ENCODE data around the gene TLK1. TPM values are rescaled to one million over a fixed set of nuclear protein-coding genes. Genes with fewer than 3 reads are reported as not detected.

TLK1 gene
- total RNA-seq, 2 experiments from 2014 or later: 59.2 to 64.5 TPM

- ChIA-PET CTCF (interaction anchor here (1.5 to 1.6 kb wide), 2 partner anchors 8 to 64 kb away, joined by 8 to 9 read pairs; no protein-coding TSS in a partner anchor), POLR2A (interaction anchor here (0.8 to 1.1 kb wide), 2 partner anchors 12 to 21 kb away, joined by 3 read pairs; no protein-coding TSS in a partner anchor)
- H3K4me3 Mint-ChIP-seq: no peak overlapping the region
- no peaks in the 10 kb centered on the region for H3K36me3 Mint-ChIP-seq
- peaks cover 74% of the 10 kb centered on the region for H3K4me1 Mint-ChIP-seq (ENCODE audit: low read depth)
- DNase-seq: no peak
- no peaks in the 10 kb centered on the region for H3K9me3 Mint-ChIP-seq
- intact Hi-C loops (cut with micrococcal nuclease): no loop called here
- no peaks in the 10 kb centered on the region for H3K27me3 Mint-ChIP-seq
- no peak overlapping the region for H3K27ac Mint-ChIP-seq
These were observed 9.9 kb downstream of the TLK1 start for GRCh38 chr2:171150694-171151285.

- intact Hi-C loops (cut with micrococcal nuclease): no loop called here
- Mint-ChIP-seq H3K4me3 (no peak overlapping the region), H3K4me1 (ENCODE audit: low read depth) (peaks cover 72% of the 10 kb centered on the region), H3K27me3 (no peaks in the 10 kb centered on the region), H3K9me3 (no peaks in the 10 kb centered on the region), H3K36me3 (no peaks in the 10 kb centered on the region), H3K27ac (no peak overlapping the region)
- ChIA-PET POLR2A (interaction anchor here (0.8 to 1.1 kb wide), 2 partner anchors 11 to 20 kb away, joined by 3 read pairs; no protein-coding TSS in a partner anchor), CTCF (interaction anchor here (1.5 to 1.6 kb wide), 2 partner anchors 9 to 63 kb away, joined by 8 to 9 read pairs; no protein-coding TSS in a partner anchor)
- peak; percentile 50 for DNase-seq
These were observed 10.6 kb downstream of the TLK1 start for GRCh38 chr2:171149986-171150693.

GRCh38 chr2:171149171-171149938 is 11.3 kb downstream of the TLK1 start:
- ChIA-PET POLR2A (no interaction called here), CTCF (interaction anchor here (1.5 to 1.6 kb wide), 2 partner anchors 10 to 62 kb away, joined by 8 to 9 read pairs; no protein-coding TSS in a partner anchor)
- intact Hi-C loops (cut with micrococcal nuclease): no loop called here
- Mint-ChIP-seq H3K27me3 (no peaks in the 10 kb centered on the region), H3K9me3 (no peaks in the 10 kb centered on the region), H3K4me3 (no peak overlapping the region), H3K27ac (no peak overlapping the region), H3K4me1 (ENCODE audit: low read depth) (peaks cover 73% of the 10 kb centered on the region), H3K36me3 (peaks cover 3% of the 10 kb centered on the region)
- no peak for DNase-seq

- Mint-ChIP-seq H3K4me1 (ENCODE audit: low read depth) (peaks cover 75% of the 10 kb centered on the region), H3K27ac (no peak overlapping the region), H3K4me3 (no peak overlapping the region), H3K27me3 (no peaks in the 10 kb centered on the region), H3K36me3 (peaks cover 3% of the 10 kb centered on the region), H3K9me3 (no peaks in the 10 kb centered on the region)
- intact Hi-C loops (cut with micrococcal nuclease): no loop called here
- POLR2A ChIA-PET: interaction anchor here (0.6 to 1.1 kb wide), 2 partner anchors 24 to 33 kb away, joined by 3 to 5 read pairs; no protein-coding TSS in a partner anchor
- DNase-seq: no peak
- CTCF ChIA-PET: interaction anchor here (1.3 kb wide), 1 partner anchor 11 kb away, joined by 3 read pairs; no protein-coding TSS in a partner anchor
These were observed 13.6 kb downstream of the TLK1 start for GRCh38 chr2:171147081-171147480.

- Mint-ChIP-seq H3K4me3 (no peak overlapping the region), H3K4me1 (ENCODE audit: low read depth) (peaks cover 76% of the 10 kb centered on the region), H3K27ac (no peak overlapping the region), H3K9me3 (no peaks in the 10 kb centered on the region), H3K27me3 (no peaks in the 10 kb centered on the region), H3K36me3 (peaks cover 3% of the 10 kb centered on the region)
- intact Hi-C loops (cut with micrococcal nuclease): no loop called here
- ChIA-PET CTCF (interaction anchor here (1.3 kb wide), 1 partner anchor 12 kb away, joined by 3 read pairs; no protein-coding TSS in a partner anchor), POLR2A (interaction anchor here (0.6 to 1.1 kb wide), 2 partner anchors 24 to 33 kb away, joined by 3 to 5 read pairs; no protein-coding TSS in a partner anchor)
- no peak for DNase-seq
These were observed 14.1 kb downstream of the TLK1 start for GRCh38 chr2:171146633-171147032.

- Mint-ChIP-seq H3K4me1 (ENCODE audit: low read depth) (peaks cover 80% of the 10 kb centered on the region), H3K36me3 (peaks cover 3% of the 10 kb centered on the region), H3K27me3 (no peaks in the 10 kb centered on the region), H3K27ac (no peak overlapping the region), H3K4me3 (no peak overlapping the region), H3K9me3 (no peaks in the 10 kb centered on the region)
- ChIA-PET CTCF (no interaction called here), POLR2A (no interaction called here)
- intact Hi-C loops (cut with micrococcal nuclease): no loop called here
- DNase-seq: no peak
These were observed 14.6 kb downstream of the TLK1 start for GRCh38 chr2:171146071-171146470.

GRCh38 chr2:171143670-171144062 is 17.0 kb downstream of the TLK1 start:
- no peak overlapping the region for H3K27ac Mint-ChIP-seq
- ChIA-PET CTCF (interaction anchor here (1.7 kb wide), 1 partner anchor 57 kb away, joined by 5 read pairs; no protein-coding TSS in a partner anchor), POLR2A (no interaction called here)
- H3K36me3 Mint-ChIP-seq: peaks cover 3% of the 10 kb centered on the region
- no peaks in the 10 kb centered on the region for H3K9me3 Mint-ChIP-seq
- no peaks in the 10 kb centered on the region for H3K27me3 Mint-ChIP-seq
- H3K4me3 Mint-ChIP-seq: no peak overlapping the region
- no peak for DNase-seq
- H3K4me1 Mint-ChIP-seq (ENCODE audit: low read depth): peaks cover 81% of the 10 kb centered on the region
- intact Hi-C loops (cut with micrococcal nuclease): loop anchor here (1.0 kb wide), 1 partner anchor 7 kb away; no protein-coding TSS in a partner anchor

- POLR2A ChIA-PET: no interaction called here
- intact Hi-C loops (cut with micrococcal nuclease): no loop called here
- CTCF ChIA-PET: no interaction called here
- Mint-ChIP-seq H3K4me1 (ENCODE audit: low read depth) (peaks cover 76% of the 10 kb centered on the region), H3K4me3 (no peak overlapping the region), H3K27ac (no peak overlapping the region), H3K36me3 (peaks cover 3% of the 10 kb centered on the region), H3K27me3 (no peaks in the 10 kb centered on the region), H3K9me3 (no peaks in the 10 kb centered on the region)
- no peak for DNase-seq
These were observed 18.3 kb downstream of the TLK1 start for GRCh38 chr2:171142398-171142797.

GRCh38 chr2:171141320-171141719 is 19.4 kb downstream of the TLK1 start:
- intact Hi-C loops (cut with micrococcal nuclease): no loop called here
- no peak for DNase-seq
- no peaks in the 10 kb centered on the region for H3K27me3 Mint-ChIP-seq
- no peaks in the 10 kb centered on the region for H3K9me3 Mint-ChIP-seq
- H3K36me3 Mint-ChIP-seq: peaks cover 3% of the 10 kb centered on the region
- CTCF ChIA-PET: interaction anchor here (0.7 to 1.5 kb wide), 4 partner anchors 12 to 275 kb away, joined by 3 to 5 read pairs (median 4); no protein-coding TSS in a partner anchor
- H3K4me3 Mint-ChIP-seq: no peak overlapping the region
- POLR2A ChIA-PET: interaction anchor here (0.7 to 1.3 kb wide), 4 partner anchors 46 to 185 kb away, joined by 3 to 4 read pairs (median 3); no protein-coding TSS in a partner anchor
- H3K4me1 Mint-ChIP-seq (ENCODE audit: low read depth): peaks cover 77% of the 10 kb centered on the region
- no peak overlapping the region for H3K27ac Mint-ChIP-seq

- Mint-ChIP-seq H3K36me3 (peaks cover 3% of the 10 kb centered on the region), H3K4me3 (no peak overlapping the region), H3K27ac (no peak overlapping the region), H3K27me3 (no peaks in the 10 kb centered on the region), H3K4me1 (ENCODE audit: low read depth) (peaks cover 81% of the 10 kb centered on the region), H3K9me3 (peaks cover 4% of the 10 kb centered on the region)
- CTCF ChIA-PET: interaction anchor here (0.9 kb wide), 1 partner anchor 53 kb away, joined by 3 read pairs; no protein-coding TSS in a partner anchor
- intact Hi-C loops (cut with micrococcal nuclease): no loop called here
- no peak for DNase-seq
- POLR2A ChIA-PET: no interaction called here
These were observed 20.8 kb downstream of the TLK1 start for GRCh38 chr2:171139860-171140259.

- Mint-ChIP-seq H3K36me3 (peaks cover 1% of the 10 kb centered on the region), H3K27me3 (no peaks in the 10 kb centered on the region), H3K27ac (peak overlapping the region; percentile 78), H3K9me3 (peaks cover 4% of the 10 kb centered on the region), H3K4me1 (ENCODE audit: low read depth) (peaks cover 69% of the 10 kb centered on the region), H3K4me3 (peak overlapping the region; percentile 27)
- POLR2A ChIA-PET: interaction anchor here (0.7 to 1.3 kb wide), 4 partner anchors 20 to 183 kb away, joined by 3 to 4 read pairs (median 3); no protein-coding TSS in a partner anchor
- CTCF ChIA-PET: interaction anchor here (0.9 to 1.3 kb wide), 2 partner anchors 49 kb away, joined by 3 to 4 read pairs; no protein-coding TSS in a partner anchor
- intact Hi-C loops (cut with micrococcal nuclease): loop anchor here (1.0 to 2.0 kb wide), 6 partner anchors 8 to 183 kb away; no protein-coding TSS in a partner anchor
- peak; percentile 55 for DNase-seq
These were observed 24.7 kb downstream of the TLK1 start for GRCh38 chr2:171136024-171136423.
